Breast epithelium (tissue), 3 donors: ENCODE results near the gene PDZD2.

ENCODE experiments used
- POLR2A ChIP-seq: fragments of 450-650 bp; IDR thresholded peaks from one replicate; pipeline ENCODE4 v1.6.1; 2016; ENCODE audit warnings: antibody characterized with exemption, mild to moderate bottlenecking, moderate library complexity
- TF ChIP-seq, protein P1 (sequence below), 3 donors: fragments of 450-650 bp; IDR thresholded peaks; one replicate each; pipeline ENCODE4 v1.5.1; 2016 to 2017; ENCODE audit warnings: antibody characterized with exemption in 3 of 3, mild to moderate bottlenecking in 3 of 3, moderate library complexity in 3 of 3

DNA sequence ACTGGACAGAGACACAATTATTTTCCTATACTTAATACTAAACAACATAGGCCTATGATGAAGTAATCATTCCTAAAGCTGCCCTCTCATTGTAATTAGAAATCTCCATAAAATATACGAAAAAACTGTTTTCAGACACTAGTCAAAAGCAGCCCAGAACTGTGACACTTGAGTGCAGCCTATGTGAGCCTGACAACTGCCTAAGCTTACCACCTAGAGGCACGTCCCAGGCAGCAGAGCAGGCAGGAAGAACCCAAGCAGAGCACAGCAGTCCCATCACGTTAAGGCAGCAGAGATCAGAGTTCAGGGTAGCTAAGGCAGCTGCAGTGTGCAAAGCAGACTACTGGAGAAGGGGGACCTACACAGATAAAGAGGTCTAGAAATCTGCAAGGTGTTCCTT is 488.8 kb downstream of the PDZD2 start:
- TF ChIP-seq, protein P1, sequence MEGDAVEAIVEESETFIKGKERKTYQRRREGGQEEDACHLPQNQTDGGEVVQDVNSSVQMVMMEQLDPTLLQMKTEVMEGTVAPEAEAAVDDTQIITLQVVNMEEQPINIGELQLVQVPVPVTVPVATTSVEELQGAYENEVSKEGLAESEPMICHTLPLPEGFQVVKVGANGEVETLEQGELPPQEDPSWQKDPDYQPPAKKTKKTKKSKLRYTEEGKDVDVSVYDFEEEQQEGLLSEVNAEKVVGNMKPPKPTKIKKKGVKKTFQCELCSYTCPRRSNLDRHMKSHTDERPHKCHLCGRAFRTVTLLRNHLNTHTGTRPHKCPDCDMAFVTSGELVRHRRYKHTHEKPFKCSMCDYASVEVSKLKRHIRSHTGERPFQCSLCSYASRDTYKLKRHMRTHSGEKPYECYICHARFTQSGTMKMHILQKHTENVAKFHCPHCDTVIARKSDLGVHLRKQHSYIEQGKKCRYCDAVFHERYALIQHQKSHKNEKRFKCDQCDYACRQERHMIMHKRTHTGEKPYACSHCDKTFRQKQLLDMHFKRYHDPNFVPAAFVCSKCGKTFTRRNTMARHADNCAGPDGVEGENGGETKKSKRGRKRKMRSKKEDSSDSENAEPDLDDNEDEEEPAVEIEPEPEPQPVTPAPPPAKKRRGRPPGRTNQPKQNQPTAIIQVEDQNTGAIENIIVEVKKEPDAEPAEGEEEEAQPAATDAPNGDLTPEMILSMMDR (IDR thresholded peaks at IDR 0.05) = no peak
- no peak for TF ChIP-seq POLR2A
